Central memory CD4-positive, alpha-beta T cell (primary cell): ENCODE data around the gene CLEC2L.

Experiments used
- DNase-seq: peaks from one replicate; pipeline ENCODE4 v3.0.0; 2022

The CLEC2L gene

DNA sequence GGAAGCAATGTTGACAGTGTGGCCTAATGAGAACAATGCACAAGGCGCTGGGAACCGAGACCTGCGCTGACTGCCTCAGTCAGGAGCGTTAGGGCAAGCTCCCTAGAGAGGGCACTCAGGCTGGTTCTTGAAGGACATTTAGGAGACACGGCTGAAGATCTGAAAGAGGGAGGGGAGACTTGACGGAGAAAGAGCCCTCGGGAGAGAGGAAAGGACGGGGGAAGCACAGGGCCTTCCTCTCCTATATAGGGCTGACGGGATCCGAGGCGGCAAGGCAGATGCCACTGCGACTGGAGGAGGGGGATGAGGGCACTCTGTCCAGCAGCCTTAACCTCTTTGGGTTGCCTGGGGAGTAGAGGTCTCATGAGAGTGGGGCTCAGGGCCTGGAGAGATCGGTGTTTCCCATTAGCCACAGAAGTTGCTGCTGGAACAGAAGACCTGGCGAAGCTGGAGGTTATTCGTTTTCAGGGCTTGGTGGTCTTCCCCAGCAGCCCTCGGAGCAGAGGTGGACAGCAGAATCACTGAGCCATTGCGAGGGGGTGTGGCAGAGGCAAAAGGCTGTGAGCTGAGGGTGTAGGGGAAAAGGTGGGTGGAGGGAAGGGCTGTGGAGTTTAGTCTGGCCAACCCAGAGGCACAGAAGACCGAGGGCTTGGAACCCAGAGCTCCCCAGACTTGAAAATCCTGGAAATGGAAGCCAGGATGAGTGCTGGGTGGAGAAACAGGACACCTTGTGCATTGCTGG, 36.0 kb downstream of the CLEC2L start:
- no peak for DNase-seq

DNA sequence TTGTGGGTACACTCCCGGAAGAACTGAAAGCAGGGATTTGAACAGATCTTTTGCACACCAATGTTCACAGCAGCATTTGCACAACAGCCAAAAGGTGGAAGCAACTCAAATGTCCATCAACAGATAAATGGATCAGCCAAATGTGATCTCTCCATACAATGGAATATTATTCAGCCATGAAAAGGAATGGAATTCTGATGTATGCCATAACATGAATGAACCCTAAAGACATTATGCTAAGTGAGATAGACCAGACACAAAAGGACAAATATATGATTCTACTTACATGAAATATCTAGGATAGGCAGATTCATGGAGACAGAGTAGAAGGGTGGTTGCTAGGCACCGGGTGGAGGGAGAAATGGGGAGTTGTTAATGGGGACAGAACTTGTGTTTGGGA, 36.7 kb downstream of the CLEC2L start:
- no peak for DNase-seq

DNA sequence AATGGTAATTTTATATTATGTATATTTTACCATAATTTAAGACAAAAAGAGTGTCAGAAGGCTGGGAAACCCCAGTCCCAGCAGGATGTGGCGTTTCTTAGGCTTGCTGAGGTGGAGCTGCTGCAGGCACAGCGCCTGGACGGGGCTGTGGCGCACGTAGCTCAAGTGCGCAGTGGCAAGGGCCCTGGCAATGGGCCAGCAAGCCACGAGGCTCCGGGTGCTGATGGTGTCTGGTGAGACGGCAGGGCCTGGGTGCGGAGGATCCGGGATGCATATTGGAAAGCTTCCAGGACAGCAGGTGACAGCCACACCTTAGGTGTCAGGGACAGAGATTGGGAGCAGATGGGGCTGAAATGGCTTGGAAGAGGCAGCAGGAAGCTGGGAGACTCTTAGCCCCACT, 37.2 kb downstream of the CLEC2L start:
- no peak for DNase-seq

DNA sequence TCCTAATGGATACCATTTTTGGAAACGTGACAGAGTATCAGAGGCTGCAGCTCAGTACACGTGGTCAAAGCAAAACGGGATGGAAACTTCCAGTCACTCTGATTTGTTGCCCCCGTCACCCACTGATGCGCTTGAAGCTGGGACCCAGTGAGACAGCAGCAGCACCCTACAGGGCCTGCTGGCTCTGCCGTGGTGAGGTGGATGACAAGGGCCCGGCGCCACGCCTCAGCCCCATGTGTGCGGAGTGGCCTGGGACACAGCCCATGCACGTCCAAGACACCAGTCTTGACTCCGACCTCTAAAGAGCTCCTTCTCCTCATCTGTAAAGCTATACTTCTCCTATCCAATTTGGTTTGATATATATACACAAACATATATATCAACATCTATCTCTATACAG, 39.0 kb downstream of the CLEC2L start:
- DNase-seq = no peak

DNA sequence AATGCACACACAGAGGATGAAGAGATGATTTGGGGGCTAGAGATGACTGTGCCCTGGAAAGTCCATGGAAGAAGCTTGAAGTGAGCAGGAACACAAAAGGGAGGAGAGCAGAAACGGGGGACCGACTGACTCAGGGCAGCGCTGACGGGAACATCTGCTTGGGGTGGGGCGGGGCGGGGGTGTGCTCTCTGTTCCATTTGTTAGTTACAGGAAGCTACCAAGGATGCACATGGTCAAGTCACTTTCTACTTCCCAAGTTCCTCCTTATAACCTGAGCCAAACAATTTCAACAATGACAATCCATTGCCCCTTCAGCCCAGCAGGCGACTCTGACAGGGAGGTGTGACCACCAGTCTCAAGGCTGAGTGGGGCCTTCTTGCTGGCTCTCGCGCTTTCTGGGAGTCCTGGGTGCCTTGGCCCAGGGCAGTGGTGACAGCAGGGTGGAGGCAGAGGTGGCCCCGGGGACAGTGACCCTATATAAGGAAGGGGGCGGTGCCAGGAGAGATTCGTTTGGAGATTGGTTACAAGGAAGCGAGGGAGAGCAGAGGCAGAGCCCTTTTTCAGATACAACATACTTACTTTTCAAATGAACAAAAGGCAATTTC, 39.6 kb downstream of the CLEC2L start:
- no peak for DNase-seq

DNA sequence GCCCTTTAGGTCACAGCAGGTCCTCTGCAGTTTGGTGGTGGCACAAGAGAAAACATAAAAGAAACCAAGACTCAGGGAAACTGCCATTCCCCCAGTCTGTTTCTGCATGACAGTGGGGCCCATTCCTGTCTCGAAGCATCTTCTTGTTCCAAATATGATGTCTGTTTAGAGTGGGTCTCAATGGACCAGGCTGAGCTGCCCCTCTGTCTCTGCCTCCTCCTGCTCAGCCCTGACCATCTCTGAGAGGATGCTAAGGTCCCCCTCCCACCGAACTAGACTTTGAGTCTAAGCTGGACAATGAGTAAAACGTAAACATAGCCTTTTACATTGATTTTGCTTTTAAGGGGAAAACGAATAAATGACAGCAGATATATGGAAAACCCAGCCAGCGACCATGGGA, 40.4 kb downstream of the CLEC2L start:
- no peak for DNase-seq

DNA sequence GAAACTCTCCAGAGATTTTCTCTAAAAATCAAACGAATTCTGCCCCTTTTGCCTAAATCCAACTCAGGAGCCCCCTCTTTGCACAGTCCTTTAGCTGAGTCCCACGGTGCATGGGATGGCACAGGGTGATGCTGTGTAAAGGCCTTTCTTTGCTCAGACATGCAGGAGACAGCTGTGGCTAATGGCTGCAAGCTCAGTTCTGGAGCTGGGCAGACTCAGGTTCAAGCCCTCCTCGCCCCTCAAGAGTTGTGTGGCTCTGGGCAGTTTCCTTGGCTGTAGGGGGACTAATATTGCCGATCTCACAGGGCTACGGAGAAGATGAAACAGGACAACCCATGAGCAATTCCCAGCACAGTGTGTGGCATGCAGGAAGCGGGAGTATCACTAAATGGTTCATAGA, 42.6 kb downstream of the CLEC2L start:
- no peak for DNase-seq

DNA sequence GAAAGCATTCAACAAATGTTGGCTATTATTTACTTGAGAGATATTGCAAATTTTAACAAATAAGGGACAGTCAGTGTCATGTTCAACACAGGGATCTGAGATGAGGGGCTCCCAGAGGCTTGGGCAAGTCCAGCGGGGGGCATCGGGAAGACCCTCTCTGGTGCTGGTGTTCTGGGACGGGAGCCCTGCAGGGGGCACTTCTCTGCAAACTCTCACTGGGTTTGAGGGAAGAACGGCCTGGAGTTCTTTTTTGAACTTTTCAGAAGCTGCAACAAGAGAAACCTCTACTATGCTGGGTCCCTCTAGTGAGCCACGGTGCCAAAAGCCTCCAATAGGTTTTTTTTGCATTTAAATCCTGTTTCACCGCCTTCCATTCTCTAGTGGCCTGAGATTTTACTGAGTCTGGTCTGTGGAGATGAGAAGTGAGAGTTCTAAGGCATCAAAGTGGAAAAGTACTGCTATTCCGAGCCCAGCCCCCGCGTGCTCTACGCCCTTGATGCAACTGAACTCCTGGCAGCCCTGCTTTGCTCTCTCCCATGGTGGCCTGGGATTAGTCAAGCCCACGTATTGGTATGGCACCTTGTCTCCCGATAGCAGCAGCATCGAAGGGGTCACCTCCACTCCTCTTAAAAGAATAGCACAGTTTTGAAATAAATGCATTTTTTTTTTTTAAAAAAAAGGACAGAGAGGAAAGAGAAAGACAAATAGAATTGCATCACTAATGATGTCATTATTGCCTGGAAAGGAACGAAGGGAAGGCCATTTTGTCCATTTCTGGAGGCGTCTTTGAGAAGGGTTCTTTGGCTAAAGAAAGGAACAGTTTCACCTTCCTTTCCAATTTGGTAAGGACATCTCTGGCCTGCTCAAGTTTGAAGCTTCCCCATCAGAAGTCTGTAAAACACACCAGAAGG, 43.5 kb downstream of the CLEC2L start:
- no peak for DNase-seq

DNA sequence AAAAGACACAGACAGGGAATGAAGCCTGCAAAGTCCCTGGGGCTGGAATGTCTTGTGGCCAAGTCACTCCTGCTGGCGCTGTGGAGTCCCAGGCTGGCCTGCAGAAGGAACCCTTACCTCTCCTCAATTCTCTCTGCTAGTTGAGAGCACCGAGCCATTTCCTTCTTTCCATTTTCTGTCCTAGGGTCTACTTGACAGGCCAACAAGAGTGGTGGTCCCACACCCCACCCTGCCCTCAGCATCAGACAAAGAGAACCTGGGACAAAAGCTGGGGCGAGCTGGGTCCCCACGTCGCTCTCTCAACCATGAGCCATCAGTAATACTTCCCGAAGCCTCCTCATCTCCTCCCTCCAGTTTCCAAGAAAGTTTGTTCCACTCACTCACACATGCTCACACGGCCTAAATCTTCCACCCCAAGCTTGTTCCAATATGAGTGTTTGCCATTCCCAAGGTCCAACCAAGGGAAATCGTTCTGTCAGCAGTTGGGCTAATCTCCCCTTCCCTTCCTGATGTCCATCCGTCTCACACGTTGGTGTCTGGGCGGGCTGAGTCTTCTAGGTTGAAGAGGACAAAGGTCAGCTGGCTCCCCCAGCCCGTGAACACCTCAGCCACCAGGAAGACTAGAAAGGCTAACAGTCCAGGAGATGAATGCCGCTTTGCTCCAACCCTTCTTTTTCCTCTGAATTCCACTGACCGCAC, 44.3 kb downstream of the CLEC2L start:
- DNase-seq = no peak

DNA sequence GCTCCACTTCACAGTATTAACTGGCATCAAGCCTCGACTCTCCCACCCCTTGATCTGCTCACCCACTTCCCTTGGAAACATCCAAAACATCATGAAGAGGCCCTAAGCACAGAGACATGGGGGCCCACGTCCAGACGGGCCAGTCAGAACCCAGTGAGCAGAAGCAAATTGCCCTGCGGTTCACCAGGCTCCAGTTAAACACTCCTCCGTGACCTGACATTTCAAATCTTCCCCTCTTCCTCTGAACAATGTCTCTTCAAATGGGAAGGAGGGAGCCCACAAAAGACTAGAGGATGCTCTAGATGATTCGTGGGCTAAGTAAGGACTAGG, 44.8 kb downstream of the CLEC2L start:
- DNase-seq = no peak

DNA sequence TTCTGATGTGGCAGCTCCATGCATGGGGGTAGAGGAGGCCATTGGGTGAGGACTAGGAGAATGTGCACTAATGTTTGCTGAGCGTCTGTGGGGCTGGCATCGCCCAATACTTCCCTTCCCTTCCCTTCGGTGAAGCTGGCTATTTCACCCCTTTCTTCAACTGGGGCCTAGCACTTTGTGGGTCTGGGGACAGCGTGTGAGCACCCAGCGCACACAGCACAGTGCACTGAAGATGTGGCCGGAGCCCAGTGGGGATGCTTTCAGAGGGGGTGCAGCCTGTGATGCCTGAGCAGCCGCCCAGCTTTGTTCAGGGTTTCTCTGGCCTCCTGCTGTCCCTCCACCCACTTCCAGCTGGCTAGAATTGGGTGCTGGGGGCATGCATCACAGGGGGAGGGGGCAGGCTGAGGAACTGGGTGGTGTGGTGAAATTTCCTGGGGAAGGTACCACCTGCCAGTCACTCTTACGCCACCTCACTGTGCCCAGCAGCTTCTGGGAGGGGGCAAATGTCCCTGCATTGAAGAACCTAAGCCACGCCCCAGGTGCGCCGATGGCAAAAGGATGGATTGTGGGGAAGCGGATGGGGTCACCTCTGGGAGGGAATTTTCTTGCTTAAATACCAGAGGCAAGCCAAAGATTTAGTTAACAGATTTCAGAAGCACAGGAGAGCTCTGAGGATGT, 45.5 kb downstream of the CLEC2L start:
- no peak for DNase-seq

DNA sequence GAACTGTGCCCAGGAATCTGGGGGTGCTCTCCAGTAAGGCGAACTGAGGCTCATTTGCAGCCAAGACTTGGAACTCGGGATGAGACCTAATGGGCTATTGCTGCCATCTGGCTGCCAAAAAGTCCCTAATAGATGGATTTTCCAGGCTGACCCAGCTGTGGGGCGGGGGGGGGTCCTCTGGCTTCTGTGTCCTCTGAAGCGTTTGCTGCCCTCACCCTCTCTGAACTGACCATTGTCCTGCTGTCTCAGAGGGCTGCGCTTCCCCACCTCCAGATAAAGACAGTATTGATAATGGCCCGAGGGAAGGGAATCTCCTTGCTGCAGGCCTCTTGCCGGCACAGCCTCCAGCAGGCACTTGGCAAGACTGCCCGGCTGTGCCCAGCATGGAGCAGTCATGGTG, 46.6 kb downstream of the CLEC2L start:
- DNase-seq = no peak

DNA sequence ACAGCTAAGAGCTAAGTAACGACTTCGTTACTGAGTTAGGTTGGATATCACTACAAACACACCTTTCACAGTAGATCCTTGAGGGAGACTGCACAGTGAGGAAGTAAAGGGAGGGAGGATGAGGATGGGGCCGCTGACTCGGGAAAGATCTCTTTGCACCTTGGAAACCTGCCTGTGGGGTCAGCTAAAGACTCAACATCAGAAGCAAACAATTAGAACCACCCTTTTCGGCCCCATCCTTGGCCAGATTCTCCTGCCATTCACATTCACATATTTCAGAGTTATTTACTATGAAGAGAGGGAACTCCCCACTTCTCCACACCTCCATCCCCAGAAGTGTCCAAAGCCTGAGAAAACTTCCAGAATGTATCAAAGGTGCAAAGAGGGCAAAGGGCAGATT, 47.1 kb downstream of the CLEC2L start:
- DNase-seq = no peak

DNA sequence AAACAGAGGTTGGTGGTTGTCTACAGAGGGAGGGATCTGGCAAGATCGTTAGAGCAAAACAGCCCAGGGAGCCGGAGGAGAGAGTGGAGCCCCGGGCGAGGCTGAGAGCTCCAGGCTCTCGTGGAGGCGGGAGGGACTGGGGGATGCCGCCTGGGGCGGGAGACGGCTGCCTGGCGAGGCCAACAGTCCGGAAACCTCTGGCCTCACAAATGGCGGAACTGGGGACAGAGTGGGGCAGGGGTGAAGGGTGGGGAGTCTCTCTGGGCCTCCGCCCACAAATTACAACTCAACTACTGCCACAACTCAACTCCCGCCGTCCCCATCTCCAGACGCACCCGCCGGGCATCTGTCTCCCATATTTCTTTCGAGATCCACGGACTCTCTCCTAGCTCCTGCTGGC, 47.7 kb downstream of the CLEC2L start:
- DNase-seq = no peak

DNA sequence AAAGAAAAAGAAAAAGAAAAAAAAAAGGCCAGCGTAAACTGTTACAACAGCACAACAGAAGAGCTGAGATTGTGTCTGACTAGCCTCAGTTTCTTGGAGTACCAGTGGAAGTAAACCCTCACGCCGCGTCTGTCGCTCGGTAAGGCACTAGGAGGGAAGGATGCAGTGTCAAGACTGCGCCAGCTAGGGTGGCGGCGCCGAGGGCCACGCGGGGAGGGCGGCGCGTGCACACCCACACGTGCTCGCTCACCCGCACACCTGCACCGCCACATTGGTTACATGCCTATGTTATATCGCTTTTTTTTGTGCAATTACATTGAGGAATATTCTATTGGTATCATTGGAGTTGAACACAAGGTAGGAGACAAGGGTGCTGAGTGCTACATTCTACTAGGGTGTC, 48.2 kb downstream of the CLEC2L start:
- DNase-seq = no peak

DNA sequence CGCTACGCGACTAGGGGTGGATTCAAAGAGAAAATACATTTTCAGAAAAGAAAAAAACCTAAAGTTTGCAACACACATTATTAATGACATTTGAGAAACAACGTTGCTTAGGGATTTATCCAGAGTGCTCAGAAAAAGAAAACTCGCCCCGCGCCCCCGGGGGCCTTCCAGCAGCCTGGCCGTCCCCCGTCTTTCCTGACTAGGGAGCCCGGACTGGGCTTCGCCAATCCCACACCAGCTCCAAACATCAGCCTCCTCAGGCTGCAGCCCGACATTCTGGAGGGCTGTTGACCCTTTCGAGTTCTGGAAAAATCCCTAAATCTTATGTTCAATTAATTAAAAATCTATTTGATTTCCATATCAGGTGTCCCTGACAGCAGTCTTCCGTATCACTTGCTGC, 48.6 kb downstream of the CLEC2L start:
- no peak for DNase-seq

DNA sequence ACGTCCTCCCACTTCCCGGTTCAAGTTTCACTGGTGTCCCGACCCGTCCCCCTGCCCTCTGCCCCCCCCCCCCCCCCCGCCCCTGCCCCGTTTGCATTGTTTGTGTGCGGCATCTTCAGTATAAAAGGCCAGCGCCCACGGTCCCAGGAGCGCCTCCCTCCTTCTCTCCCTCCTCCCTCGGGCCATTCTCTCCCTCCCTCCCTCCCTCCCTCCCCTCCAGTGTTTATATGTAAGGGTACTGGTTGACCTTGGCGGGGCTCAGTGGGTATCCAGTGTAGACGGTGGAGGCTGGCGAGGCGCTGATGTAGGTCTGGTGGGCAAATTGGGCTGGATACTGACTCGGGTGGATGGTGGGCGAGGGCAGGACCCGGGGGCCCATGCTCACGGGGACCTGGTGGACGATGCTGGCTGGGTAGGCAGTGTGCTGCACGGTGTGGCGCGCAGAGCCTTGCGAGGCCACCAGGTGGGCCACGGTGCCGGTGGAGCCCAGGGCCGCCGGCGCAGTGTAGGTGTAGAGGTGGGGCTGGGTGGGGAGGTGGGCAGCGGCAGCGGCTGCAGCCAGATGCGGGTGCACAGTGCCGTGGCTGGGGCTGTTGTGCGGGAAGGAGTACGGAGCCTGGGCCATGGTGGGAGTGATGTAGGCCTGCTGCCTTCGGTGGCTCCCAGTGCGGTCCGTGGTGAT, 49.4 kb downstream of the CLEC2L start:
- DNase-seq = no peak

DNA sequence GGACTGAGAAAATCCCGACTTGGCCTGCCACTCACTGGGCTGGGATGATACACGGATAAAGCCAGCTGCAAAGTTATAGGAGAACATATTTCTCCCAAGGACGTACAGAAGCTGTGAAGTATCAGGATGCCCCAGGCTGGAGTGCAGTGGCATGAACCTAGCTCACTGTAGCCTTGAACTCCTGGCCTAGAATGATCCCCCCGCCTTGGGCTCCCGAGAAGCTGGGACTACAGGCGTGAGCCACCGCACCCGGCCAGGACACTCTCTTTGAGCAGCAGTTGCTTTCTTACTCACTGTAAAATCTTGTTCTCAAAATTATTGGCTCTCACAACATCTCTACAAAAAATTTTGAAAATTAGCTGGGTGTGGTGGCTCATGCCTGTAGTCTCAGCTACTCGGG, 50.4 kb downstream of the CLEC2L start:
- DNase-seq = no peak

DNA sequence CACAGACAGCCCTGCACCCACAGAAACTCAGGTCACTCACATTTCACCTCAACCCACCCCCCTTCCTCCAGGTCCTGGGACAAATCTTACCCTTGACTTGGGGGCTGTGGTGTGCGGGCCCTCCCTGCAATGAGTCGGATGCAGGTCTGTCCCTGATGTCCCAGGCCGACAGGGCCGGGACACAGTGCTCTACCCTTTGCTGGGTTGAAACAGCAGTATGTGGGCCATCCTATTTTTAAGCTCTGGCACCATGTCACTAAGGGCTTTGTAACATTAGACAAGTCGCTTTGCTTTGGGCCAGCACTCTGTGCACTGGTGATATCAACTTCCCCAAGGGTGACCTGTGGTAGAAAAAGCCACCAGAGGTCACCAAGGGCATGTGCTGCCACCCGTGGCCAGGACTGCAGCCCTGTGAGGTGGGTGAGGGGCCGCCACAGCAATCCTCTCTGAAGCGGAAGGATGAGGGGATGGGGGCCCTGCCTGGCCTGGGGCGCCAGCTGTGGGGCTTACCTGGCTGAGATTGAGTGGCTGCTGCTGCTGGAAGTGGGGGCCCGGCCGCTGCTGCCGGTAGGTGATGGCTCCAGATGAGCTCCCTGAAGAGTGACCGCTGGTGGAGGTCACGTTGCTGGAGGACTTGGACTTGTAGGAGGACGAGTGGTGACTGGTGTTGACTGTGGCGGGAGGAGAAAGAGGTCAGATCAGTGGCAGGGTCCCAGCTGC, 51.3 kb downstream of the CLEC2L start:
- no peak for DNase-seq

DNA sequence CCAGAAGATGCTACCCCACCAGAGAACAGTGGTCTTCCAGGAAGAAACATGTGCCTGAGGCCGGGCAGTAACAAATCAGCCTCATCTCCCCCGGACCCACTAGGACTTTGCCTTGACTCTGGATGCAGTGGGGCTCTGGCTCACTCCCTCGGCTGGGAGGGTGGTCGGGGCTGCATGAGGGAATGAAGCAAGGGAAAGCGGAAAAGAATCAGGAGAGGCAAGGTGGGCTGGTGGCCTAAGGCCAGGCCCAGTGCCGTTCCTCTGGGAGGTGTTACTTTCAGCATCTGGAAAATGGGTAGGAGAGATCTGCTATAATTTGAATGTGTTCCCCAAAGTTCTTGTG, 51.8 kb downstream of the CLEC2L start:
- DNase-seq = no peak

DNA sequence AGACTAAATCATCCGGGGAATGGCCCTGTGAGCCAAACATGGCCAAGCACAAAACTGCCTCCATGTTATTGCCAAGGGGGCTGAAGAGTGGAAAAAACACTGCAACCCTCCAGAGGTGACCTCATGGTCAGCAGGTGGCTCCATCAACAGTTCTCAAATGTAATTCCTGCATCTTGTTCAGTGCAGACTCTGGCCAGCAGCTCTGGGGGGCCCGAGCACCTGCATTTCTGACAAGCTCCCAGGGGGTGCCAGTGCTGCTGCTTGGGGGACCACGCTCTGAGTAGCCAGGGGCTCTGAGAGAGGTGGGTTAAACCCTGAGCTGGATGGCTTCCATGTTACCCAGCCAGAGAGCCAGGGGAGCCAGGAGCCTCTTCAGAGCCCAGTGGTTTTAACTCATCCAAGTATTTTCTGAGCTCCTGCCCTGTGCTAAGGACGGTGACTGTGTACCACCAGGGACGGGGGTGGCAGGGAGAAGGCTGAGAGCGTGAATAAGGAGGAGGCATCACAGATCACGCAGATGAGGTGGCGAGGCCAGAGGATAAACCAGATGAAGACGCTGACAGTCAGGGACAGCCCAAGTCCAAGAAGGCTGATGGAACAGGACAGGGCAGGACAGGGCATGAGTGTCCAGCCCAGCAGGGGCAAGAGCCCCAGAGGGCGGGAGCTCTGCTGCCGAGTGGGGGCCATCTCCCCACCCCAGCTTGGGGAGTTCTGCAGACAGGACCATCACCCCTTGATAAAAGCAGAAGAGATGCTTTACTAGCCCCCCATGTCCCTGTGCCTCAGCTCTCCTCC, 52.9 kb downstream of the CLEC2L start:
- no peak for DNase-seq
